CD4-positive, alpha-beta T cell (primary cell): ENCODE data around the gene ARL14EPL. TPM values are rescaled to one million over a fixed set of nuclear protein-coding genes. Genes with fewer than 3 reads are reported as not detected.
"Not testable (repeated sequence)": the region's sequence is repeated elsewhere in the genome, so short reads cannot be mapped to it uniquely, and the experiment has no call there.

Source experiments
- ATAC-seq: fragments of 200-7000 bp; cut with Tn5 transposase; one replicate; pipeline ENCODE4 v1.10.0; 2022; ENCODE audit warnings: mild to moderate bottlenecking; ENCODE audit not compliant: poor library complexity
- CTCF ChIA-PET: fragments of 350-600 bp; sonication (Branson Sonifier 250); formaldehyde crosslinking; loops from one replicate; lab custom pipeline; 2021; ENCODE audit warnings: antibody characterized with exemption, inconsistent platforms; lab: Charles Lee
- POLR2A ChIA-PET: fragments of 350-600 bp; sonication (Branson Sonifier 250); formaldehyde crosslinking; loops from one replicate; lab custom pipeline; 2021; ENCODE audit warnings: antibody characterized with exemption, inconsistent platforms; lab: Charles Lee
- DNase-seq, 14 experiments: peaks; one replicate each; pipeline ENCODE4 v3.0.0-alpha.2; 2013 to 2020; ENCODE audit warnings: mixed read lengths in 2 of 14
- H3K27ac ChIP-seq, 2 donors: one replicate each; pipeline versions ENCODE4 v1.5.1 to v1.7.0; 2013; ENCODE audit warnings: low read length in 2 of 2, low read depth in 1 of 2, mild to moderate bottlenecking in 1 of 2
- H3K27me3 ChIP-seq, 2 experiments: 1 replicate in 1 of 2; 2 replicates in 1 of 2; pipeline versions ENCODE4 v1.6.1 to v1.7.0; 2013; ENCODE audit warnings: low read length in 2 of 2, control low read depth in 1 of 2, mild to moderate bottlenecking in 1 of 2, moderate library complexity in 1 of 2; ENCODE audit not compliant: insufficient read depth in 2 of 2, control insufficient read depth in 1 of 2
- H3K36me3 ChIP-seq: one replicate; pipeline ENCODE4 v1.6.1; 2013; ENCODE audit warnings: low read length, control low read depth; ENCODE audit not compliant: insufficient read depth
- H3K4me1 ChIP-seq: one replicate; pipeline ENCODE4 v1.6.1; 2013; ENCODE audit warnings: low read length, control low read depth; ENCODE audit not compliant: insufficient read depth
- H3K4me3 ChIP-seq: one replicate; pipeline ENCODE4 v1.5.1; 2013; ENCODE audit warnings: mild to moderate bottlenecking, low read length, moderate library complexity
- H3K9me3 ChIP-seq, 2 experiments: 1 replicate in 1 of 2; 2 replicates in 1 of 2; pipeline versions ENCODE4 v1.6.1 to v1.7.0; 2013; ENCODE audit warnings: low read length in 2 of 2, mild to moderate bottlenecking in 2 of 2, control low read depth in 1 of 2, moderate library complexity in 1 of 2; ENCODE audit not compliant: control insufficient read depth in 1 of 2, insufficient read depth in 1 of 2
- H3K27ac Mint-ChIP-seq: one replicate; pipeline ENCODE4 v1.8.0; 2020; ENCODE audit warnings: mixed read lengths
- H3K27me3 Mint-ChIP-seq: one replicate; pipeline ENCODE4 v1.8.0; 2021; ENCODE audit warnings: mixed read lengths
- H3K36me3 Mint-ChIP-seq: one replicate; pipeline ENCODE4 v1.8.0; 2021; ENCODE audit warnings: low read depth, mixed read lengths
- H3K4me1 Mint-ChIP-seq: one replicate; pipeline ENCODE4 v1.8.0; 2021; ENCODE audit warnings: low read depth, mixed read lengths
- H3K4me3 Mint-ChIP-seq: one replicate; pipeline ENCODE4 v1.8.0; 2020; ENCODE audit warnings: mild to moderate bottlenecking, mixed read lengths
- H3K9me3 Mint-ChIP-seq: one replicate; pipeline ENCODE4 v1.8.0; 2020; ENCODE audit warnings: mixed read lengths
- CTCF ChIP-seq: fragments of 200-600 bp; IDR thresholded peaks from one replicate; pipeline ENCODE4 v1.8.0; 2022; ENCODE audit warnings: antibody characterized with exemption, mild to moderate bottlenecking
- intact Hi-C, 2 experiments: fragments of 100-400 bp; cut with DNase I in 1 of 2; cut with micrococcal nuclease in 1 of 2; formaldehyde crosslinking; loops; one replicate each; pipeline versions ENCODE4 v1.15.1 to v1.9.0; 2023 to 2025; cut with DNase I, micrococcal nuclease
- total RNA-seq, 174 experiments: library from RNA in 2 of 174; stranded (reverse) in 2 of 174; gene quantifications; one replicate each; pipeline ENCODE4 v1.2.3 and lab custom pipeline; 2021 to 2026

The ARL14EPL gene
- total RNA-seq, 2 experiments from 2014 or later, result not detected

DNA sequence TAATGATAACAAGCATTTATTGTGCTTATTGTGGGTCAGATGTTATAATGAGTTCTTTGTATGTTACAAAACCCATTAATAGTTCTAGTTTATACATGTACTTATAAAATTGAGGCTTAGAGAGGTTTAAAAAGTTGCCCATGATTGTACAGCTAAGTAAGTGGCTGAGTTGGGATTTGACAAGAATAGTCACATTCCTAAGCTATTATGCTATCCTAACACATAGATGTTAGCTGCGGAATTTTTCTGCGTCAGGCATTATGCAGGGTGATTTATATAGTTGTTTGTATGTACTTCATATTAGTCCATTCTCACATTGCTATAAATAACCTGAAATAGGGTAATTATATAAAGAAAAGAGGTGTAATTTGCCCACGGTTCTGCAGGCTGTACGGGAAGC is 65.0 kb downstream of the ARL14EPL start:
- intact Hi-C loops, result no loop called here
- POLR2A ChIA-PET, result no interaction called here
- no peak for TF ChIP-seq CTCF
- Mint-ChIP-seq H3K36me3 (peaks cover 96% of the 10 kb centered on the region), H3K9me3 (no peaks in the 10 kb centered on the region), H3K27me3 (no peaks in the 10 kb centered on the region), H3K4me1 (peaks cover 9% of the 10 kb centered on the region), H3K27ac (no peak overlapping the region), H3K4me3 (no peak overlapping the region)
- H3K4me1 ChIP-seq, result no peaks in the 10 kb centered on the region
- H3K4me3 ChIP-seq, result no peak overlapping the region
- no peaks in the 10 kb centered on the region for H3K9me3 ChIP-seq
- H3K27me3 ChIP-seq, result no peaks in the 10 kb centered on the region
- H3K36me3 ChIP-seq, result peaks cover 52% of the 10 kb centered on the region
- no peak overlapping the region for H3K27ac ChIP-seq
- CTCF ChIA-PET, result no interaction called here
- DNase-seq (no peak), ATAC-seq (no peak)

GRCh38 chr5:116098998-116099397 is 66.7 kb downstream of the ARL14EPL start:
- no peaks in the 10 kb centered on the region for H3K9me3 ChIP-seq
- H3K4me3 ChIP-seq, result no peak overlapping the region
- Mint-ChIP-seq H3K4me1 (peaks cover 13% of the 10 kb centered on the region), H3K27me3 (no peaks in the 10 kb centered on the region), H3K36me3 (peaks cover 96% of the 10 kb centered on the region), H3K9me3 (no peaks in the 10 kb centered on the region), H3K4me3 (no peak overlapping the region), H3K27ac (no peak overlapping the region)
- no peak overlapping the region for H3K27ac ChIP-seq
- ATAC-seq, result no peak
- H3K36me3 ChIP-seq, result peaks cover 36% of the 10 kb centered on the region
- TF ChIP-seq CTCF, result no peak
- H3K4me1 ChIP-seq, result no peaks in the 10 kb centered on the region
- intact Hi-C loops, result no loop called here
- ChIA-PET CTCF (interaction anchor here (0.9 kb wide), 1 partner anchor 9 kb away, joined by 3 read pairs; no protein-coding TSS in a partner anchor), POLR2A (no interaction called here)
- H3K27me3 ChIP-seq, result no peaks in the 10 kb centered on the region
- no peak for DNase-seq

DNA sequence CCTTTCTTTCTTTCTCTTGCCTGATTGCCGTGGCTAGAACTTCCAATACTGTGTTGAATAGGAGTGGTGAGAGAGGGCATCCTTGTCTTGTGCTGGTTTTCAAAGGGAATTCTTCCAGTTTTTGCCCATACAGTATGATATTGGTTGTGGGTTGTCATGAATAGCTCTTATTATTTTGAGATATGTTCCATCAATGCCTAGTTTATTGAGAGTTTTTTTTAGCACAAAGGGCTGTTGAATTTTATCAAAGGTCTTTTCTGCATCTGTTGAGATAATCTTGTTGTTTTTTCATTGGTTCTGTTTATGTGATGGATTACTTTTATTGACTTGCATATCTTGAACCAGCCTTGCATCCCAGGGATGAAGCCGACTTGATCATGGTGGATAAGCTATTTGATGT is 72.7 kb downstream of the ARL14EPL start:
- H3K27ac Mint-ChIP-seq, H3K27me3 ChIP-seq, ATAC-seq, H3K9me3 ChIP-seq, H3K27ac ChIP-seq, H3K4me3 Mint-ChIP-seq, CTCF ChIA-PET, H3K4me3 ChIP-seq, H3K4me1 ChIP-seq, H3K27me3 Mint-ChIP-seq, DNase-seq, intact Hi-C loops, POLR2A ChIA-PET: not testable (repeated sequence)
- Mint-ChIP-seq H3K4me1 (peaks cover 40% of the 10 kb centered on the region), H3K9me3 (peaks cover 13% of the 10 kb centered on the region), H3K36me3 (peaks cover 93% of the 10 kb centered on the region)
- peaks cover 18% of the 10 kb centered on the region for H3K36me3 ChIP-seq

Other genes with a start within 250 kb of the ARL14EPL start
- under 1 TPM; 0.19 to 0.34 TPM for gene CDO1, start 215.8 kb upstream of the ARL14EPL start, total RNA-seq
- 10 to 100 TPM; 61.0 to 62.2 TPM for gene ATG12, start 190.9 kb upstream of the ARL14EPL start, total RNA-seq
- 10 to 100 TPM; 33.2 to 33.6 TPM for gene AP3S1, start 190.5 kb upstream of the ARL14EPL start, total RNA-seq
- gene LVRN, start 70.0 kb upstream of the ARL14EPL start, total RNA-seq, result under 1 TPM in 1 of 2 experiments, not detected in 1; 0.17 TPM
- 10 to 100 TPM; 26.0 to 27.6 TPM for gene COMMD10, start 52.6 kb downstream of the ARL14EPL start, total RNA-seq